ENCODE results near the gene PLA2G4E. TPM values are rescaled to one million over a fixed set of nuclear protein-coding genes. Genes with fewer than 3 reads are reported as not detected.

PLA2G4E gene
- total and polyA plus RNA-seq, 7 donors: 0.13 TPM; not detected in 6

GRCh38 chr15:42048080-42048820, 27.4 kb upstream of the PLA2G4E start:
- DNase-seq: no peak
- Histone ChIP-seq H3K27me3 (peaks cover 0 to 6% (median 0%) of the 10 kb centered on the region in 3 donors), H3K9me3 (no peaks in the 10 kb centered on the region), H3K4me1 (no peaks in the 10 kb centered on the region), H3K27ac (no peak overlapping the region), H3K4me3 (no peak overlapping the region), H3K36me3 (no peaks in the 10 kb centered on the region)
- WGBS, 2 donors: 94 to 95% methylated on average over 9 of the region's 9 CpGs
- TF ChIP-seq EP300 (IDR thresholded peaks at IDR 0.05) (no peak), POLR2AphosphoS5 (IDR thresholded peaks at IDR 0.05) (no peak), CTCF (IDR thresholded peaks at IDR 0.05) (no peak), POLR2A (IDR thresholded peaks at IDR 0.05) (no peak)
- intact Hi-C loops (cut with DNase I): no loop called here

- H3K4me1 ChIP-seq: no peaks in the 10 kb centered on the region
- 18 to 78% methylated on average over 2 of the region's 2 CpGs for WGBS, 2 donors
- no peak for DNase-seq
- no peak for TF ChIP-seq POLR2A (IDR thresholded peaks at IDR 0.05)
- H3K9me3 ChIP-seq: no peaks in the 10 kb centered on the region
- H3K27me3 ChIP-seq: peaks cover 0 to 6% (median under 1%) of the 10 kb centered on the region in 3 donors
- no peak overlapping the region for H3K4me3 ChIP-seq
- H3K36me3 ChIP-seq: no peaks in the 10 kb centered on the region
- intact Hi-C loops (cut with DNase I): no loop called here
- H3K27ac ChIP-seq: no peak overlapping the region
Measured at GRCh38 chr15:42046597-42046996, 25.8 kb upstream of the PLA2G4E start.

GRCh38 chr15:42045211-42045615, 24.4 kb upstream of the PLA2G4E start:
- no peak overlapping the region for H3K27ac ChIP-seq
- no peaks in the 10 kb centered on the region for H3K36me3 ChIP-seq
- H3K4me1 ChIP-seq: no peaks in the 10 kb centered on the region
- no peak overlapping the region for H3K4me3 ChIP-seq
- H3K9me3 ChIP-seq: no peaks in the 10 kb centered on the region
- intact Hi-C loops (cut with DNase I): no loop called here
- no peak for DNase-seq
- peaks cover 0 to 6% (median 2%) of the 10 kb centered on the region in 3 donors for H3K27me3 ChIP-seq
- no peak for TF ChIP-seq CTCF (IDR thresholded peaks at IDR 0.05)
- no peak for TF ChIP-seq EP300 (IDR thresholded peaks at IDR 0.05)
- no peak for TF ChIP-seq POLR2A (IDR thresholded peaks at IDR 0.05)
- no peak for TF ChIP-seq POLR2AphosphoS5 (IDR thresholded peaks at IDR 0.05)
- WGBS, 2 donors: 26 to 49% methylated on average over 8 of the region's 8 CpGs

GRCh38 chr15:42042602-42043400, 22.0 kb upstream of the PLA2G4E start:
- intact Hi-C loops (cut with DNase I): no loop called here
- Histone ChIP-seq H3K27ac (no peak overlapping the region), H3K4me3 (no peak overlapping the region), H3K27me3 (peaks cover 0 to 4% (median 2%) of the 10 kb centered on the region in 3 donors), H3K4me1 (no peaks in the 10 kb centered on the region), H3K36me3 (no peaks in the 10 kb centered on the region), H3K9me3 (no peaks in the 10 kb centered on the region)
- no peak for TF ChIP-seq EP300 (IDR thresholded peaks at IDR 0.05)
- TF ChIP-seq POLR2AphosphoS5 (IDR thresholded peaks at IDR 0.05): no peak
- no peak for TF ChIP-seq POLR2A (IDR thresholded peaks at IDR 0.05)
- no peak for TF ChIP-seq CTCF (IDR thresholded peaks at IDR 0.05)
- no peak for DNase-seq
- WGBS, 2 donors: 88 to 91% methylated on average over 5 of the region's 5 CpGs

- no peak overlapping the region for H3K4me3 ChIP-seq
- TF ChIP-seq EP300 (IDR thresholded peaks at IDR 0.05): no peak
- TF ChIP-seq POLR2AphosphoS5 (IDR thresholded peaks at IDR 0.05): no peak
- TF ChIP-seq POLR2A (IDR thresholded peaks at IDR 0.05): no peak
- TF ChIP-seq CTCF (IDR thresholded peaks at IDR 0.05): no peak
- intact Hi-C loops (cut with DNase I): no loop called here
- H3K4me1 ChIP-seq: no peaks in the 10 kb centered on the region
- WGBS, 2 donors: 90 to 93% methylated on average over 6 of the region's 6 CpGs
- no peak for DNase-seq
- peaks cover 0 to 2% (median 0%) of the 10 kb centered on the region in 3 donors for H3K27me3 ChIP-seq
- H3K36me3 ChIP-seq: no peaks in the 10 kb centered on the region
- no peak overlapping the region for H3K27ac ChIP-seq
- no peaks in the 10 kb centered on the region for H3K9me3 ChIP-seq
Measured at GRCh38 chr15:42038401-42038800, 17.6 kb upstream of the PLA2G4E start.
